ENCODE measurements around the gene IL2.

Gene IL2

DNA sequence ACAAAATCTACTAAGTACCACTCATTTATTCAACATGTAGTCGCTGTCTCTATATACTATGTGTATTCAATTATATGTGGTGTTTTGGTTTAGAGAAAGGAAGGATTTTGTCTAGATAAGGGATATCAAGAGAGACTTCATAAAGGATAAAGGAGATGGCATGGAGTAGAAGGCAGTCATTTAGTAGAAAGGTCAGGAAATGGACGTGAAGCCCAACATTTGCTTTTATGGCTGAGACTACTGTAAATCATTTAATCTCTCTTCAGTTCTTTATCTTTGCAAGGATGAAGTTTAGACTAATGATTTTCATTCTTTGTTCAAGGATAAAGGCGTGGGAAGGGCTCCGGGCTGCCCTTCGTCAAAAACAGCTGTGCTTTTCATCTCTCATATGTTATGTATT lies 25.2 kb downstream of the IL2 start:
- DNase-seq (ENCODE audit: low read depth in 1 of 2, low spot score in 1 of 2), result no peak
- Histone ChIP-seq H3K4me3 (replicated peaks; ENCODE audit: insufficient read depth, low read length) (no peak overlapping the region), H3K27me3 (ENCODE audit: insufficient read depth, poor library complexity, severe bottlenecking) (no peaks in the 10 kb centered on the region), H3K27ac (replicated peaks) (no peak overlapping the region)
- TF ChIP-seq, protein P1, sequence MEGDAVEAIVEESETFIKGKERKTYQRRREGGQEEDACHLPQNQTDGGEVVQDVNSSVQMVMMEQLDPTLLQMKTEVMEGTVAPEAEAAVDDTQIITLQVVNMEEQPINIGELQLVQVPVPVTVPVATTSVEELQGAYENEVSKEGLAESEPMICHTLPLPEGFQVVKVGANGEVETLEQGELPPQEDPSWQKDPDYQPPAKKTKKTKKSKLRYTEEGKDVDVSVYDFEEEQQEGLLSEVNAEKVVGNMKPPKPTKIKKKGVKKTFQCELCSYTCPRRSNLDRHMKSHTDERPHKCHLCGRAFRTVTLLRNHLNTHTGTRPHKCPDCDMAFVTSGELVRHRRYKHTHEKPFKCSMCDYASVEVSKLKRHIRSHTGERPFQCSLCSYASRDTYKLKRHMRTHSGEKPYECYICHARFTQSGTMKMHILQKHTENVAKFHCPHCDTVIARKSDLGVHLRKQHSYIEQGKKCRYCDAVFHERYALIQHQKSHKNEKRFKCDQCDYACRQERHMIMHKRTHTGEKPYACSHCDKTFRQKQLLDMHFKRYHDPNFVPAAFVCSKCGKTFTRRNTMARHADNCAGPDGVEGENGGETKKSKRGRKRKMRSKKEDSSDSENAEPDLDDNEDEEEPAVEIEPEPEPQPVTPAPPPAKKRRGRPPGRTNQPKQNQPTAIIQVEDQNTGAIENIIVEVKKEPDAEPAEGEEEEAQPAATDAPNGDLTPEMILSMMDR (IDR thresholded peaks at IDR 0.05; ENCODE audit: insufficient read depth, low read length), result no peak
- TF ChIP-seq POLR2AphosphoS5 (IDR thresholded peaks at IDR 0.05; ENCODE audit: low read depth), result no peak
- TF ChIP-seq, protein P2, sequence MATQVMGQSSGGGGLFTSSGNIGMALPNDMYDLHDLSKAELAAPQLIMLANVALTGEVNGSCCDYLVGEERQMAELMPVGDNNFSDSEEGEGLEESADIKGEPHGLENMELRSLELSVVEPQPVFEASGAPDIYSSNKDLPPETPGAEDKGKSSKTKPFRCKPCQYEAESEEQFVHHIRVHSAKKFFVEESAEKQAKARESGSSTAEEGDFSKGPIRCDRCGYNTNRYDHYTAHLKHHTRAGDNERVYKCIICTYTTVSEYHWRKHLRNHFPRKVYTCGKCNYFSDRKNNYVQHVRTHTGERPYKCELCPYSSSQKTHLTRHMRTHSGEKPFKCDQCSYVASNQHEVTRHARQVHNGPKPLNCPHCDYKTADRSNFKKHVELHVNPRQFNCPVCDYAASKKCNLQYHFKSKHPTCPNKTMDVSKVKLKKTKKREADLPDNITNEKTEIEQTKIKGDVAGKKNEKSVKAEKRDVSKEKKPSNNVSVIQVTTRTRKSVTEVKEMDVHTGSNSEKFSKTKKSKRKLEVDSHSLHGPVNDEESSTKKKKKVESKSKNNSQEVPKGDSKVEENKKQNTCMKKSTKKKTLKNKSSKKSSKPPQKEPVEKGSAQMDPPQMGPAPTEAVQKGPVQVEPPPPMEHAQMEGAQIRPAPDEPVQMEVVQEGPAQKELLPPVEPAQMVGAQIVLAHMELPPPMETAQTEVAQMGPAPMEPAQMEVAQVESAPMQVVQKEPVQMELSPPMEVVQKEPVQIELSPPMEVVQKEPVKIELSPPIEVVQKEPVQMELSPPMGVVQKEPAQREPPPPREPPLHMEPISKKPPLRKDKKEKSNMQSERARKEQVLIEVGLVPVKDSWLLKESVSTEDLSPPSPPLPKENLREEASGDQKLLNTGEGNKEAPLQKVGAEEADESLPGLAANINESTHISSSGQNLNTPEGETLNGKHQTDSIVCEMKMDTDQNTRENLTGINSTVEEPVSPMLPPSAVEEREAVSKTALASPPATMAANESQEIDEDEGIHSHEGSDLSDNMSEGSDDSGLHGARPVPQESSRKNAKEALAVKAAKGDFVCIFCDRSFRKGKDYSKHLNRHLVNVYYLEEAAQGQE (IDR thresholded peaks at IDR 0.05; ENCODE audit: insufficient replicate concordance, low read depth), result no peak
- TF ChIP-seq GABPA (IDR thresholded peaks at IDR 0.05; ENCODE audit: low read depth), result no peak
- no peak for TF ChIP-seq SPI1 (IDR thresholded peaks at IDR 0.05; ENCODE audit: borderline replicate concordance, low read depth)

DNA sequence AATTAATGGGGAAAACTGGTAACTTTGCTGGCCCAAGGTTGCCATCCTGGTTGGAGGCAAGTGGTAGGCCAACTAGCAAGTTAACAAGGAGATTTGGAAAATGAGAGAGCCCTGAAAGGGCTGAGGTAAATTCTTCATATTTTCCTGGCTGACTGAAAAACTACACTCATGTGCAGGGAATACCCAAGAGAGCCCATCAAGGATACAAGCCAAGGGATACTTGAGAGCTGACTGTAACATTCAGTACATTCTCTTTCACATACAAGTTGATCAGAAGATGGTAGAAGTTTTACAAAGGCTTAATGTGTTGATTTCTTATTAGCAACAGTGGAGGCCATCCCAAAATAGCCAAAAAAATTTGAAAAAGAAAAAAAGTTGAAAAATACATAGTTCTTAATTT lies 33.3 kb downstream of the IL2 start:
- Histone ChIP-seq H3K27me3 (ENCODE audit: insufficient read depth, poor library complexity, severe bottlenecking) (no peaks in the 10 kb centered on the region), H3K27ac (replicated peaks) (no peak overlapping the region), H3K4me3 (replicated peaks; ENCODE audit: insufficient read depth, low read length) (no peak overlapping the region)
- no peak for TF ChIP-seq SPI1 (IDR thresholded peaks at IDR 0.05; ENCODE audit: borderline replicate concordance, low read depth)
- TF ChIP-seq GABPA (IDR thresholded peaks at IDR 0.05; ENCODE audit: low read depth), result no peak
- no peak for TF ChIP-seq POLR2AphosphoS5 (IDR thresholded peaks at IDR 0.05; ENCODE audit: low read depth)
- TF ChIP-seq, protein P1 (IDR thresholded peaks at IDR 0.05; ENCODE audit: insufficient read depth, low read length), result no peak
- TF ChIP-seq, protein P2 (IDR thresholded peaks at IDR 0.05; ENCODE audit: insufficient replicate concordance, low read depth), result no peak
- no peak for DNase-seq (ENCODE audit: low read depth in 1 of 2, low spot score in 1 of 2)

DNA sequence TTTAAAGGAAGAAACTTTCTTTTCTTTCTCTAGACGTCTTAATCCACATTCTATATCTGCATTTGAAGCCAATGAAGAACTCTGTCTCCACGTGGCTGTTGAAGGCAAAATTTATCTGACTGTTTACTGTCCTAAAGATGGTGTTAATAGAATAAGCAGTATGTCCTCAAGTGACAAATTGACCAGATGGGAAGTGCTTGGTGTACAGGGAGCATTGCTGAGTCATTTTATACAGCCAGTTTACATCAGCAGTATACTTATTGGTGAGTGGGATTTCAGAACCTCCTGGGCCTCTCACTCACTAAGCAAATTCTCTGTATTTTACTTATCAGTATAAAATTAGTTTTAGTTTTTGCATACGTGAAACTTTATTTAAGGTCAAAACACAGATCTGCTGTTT lies 44.0 kb downstream of the IL2 start:
- no peak for DNase-seq (ENCODE audit: low read depth in 1 of 2, low spot score in 1 of 2)
- Histone ChIP-seq H3K27ac (replicated peaks) (no peak overlapping the region), H3K4me3 (replicated peaks; ENCODE audit: insufficient read depth, low read length) (no peak overlapping the region), H3K27me3 (ENCODE audit: insufficient read depth, poor library complexity, severe bottlenecking) (no peaks in the 10 kb centered on the region)
- TF ChIP-seq, protein P1 (IDR thresholded peaks at IDR 0.05; ENCODE audit: insufficient read depth, low read length), result no peak
- TF ChIP-seq GABPA (IDR thresholded peaks at IDR 0.05; ENCODE audit: low read depth) (no peak), SPI1 (IDR thresholded peaks at IDR 0.05; ENCODE audit: borderline replicate concordance, low read depth) (no peak), POLR2AphosphoS5 (IDR thresholded peaks at IDR 0.05; ENCODE audit: low read depth) (no peak)
- TF ChIP-seq, protein P2 (IDR thresholded peaks at IDR 0.05; ENCODE audit: insufficient replicate concordance, low read depth), result no peak
